NCI-H1694 treated with DMSO at 0.1 percent for 48 hours (cell line): ENCODE measurements around the gene DDOST.
"Not testable (repeated sequence)": the region's sequence is repeated elsewhere in the genome, so short reads cannot be mapped to it uniquely, and the experiment has no call there.

Source experiments
- DNase-seq: peaks from one replicate; lab custom pipeline; 2025; lab: John Stamatoyannopoulos, UW

DDOST gene

DNA sequence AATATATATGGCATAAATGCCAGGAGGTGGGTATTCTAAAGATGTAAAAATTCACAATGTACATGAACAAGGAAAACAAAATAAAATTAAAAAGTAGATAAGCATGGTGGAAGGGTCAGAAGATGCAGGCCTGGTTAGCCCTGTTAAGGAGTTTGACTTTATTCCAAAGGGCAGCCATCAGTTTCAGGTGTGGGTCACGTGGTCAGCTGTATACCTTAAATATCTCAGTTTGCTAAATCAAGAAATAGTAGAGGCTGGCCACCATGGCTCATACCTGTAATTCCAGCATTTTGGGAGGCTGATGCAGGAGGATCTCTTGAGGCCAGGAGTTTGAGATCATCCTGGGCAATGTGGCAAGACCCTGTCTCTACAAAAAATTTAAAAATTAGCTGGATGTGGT, 36.5 kb downstream of the DDOST start:
- no peak for DNase-seq

DNA sequence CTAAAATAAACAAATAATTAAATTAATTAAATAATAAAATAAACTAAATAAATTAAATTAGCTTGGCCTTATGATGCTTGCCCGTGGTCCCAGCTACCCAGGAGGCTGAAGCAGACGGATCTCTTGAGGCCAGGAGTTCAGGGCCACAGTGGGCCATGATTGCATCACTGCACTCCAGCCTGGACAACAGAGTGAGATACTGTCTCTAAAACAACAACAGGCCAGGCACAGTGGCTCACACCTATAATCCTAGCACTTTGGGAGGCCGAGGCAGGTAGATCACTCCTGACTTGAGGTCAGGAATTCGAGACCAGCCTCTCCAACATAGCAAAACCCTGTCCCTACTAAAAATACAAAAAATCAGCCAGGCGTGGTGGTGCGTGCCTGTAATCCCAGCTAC, 40.2 kb downstream of the DDOST start:
- no peak for DNase-seq

DNA sequence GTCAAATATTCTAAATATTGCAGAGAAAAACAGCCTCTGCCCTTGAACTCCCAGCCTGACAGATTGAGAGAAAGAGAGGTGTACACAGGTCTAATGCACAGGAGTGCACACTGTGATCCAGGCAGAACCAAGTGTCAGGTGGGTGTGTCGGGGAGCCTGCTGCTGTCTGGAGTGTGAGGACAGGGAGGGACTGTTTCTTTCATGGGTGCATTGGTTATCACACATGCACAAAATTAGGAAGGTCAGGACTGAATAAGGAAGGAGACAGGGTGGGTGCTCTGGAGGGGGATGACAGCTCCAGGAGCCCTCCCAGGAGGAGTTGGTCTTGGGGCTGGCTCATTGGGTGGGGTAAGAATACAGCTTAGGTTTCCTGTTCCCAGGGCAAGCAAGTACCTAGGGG, 41.2 kb downstream of the DDOST start:
- DNase-seq: no peak

DNA sequence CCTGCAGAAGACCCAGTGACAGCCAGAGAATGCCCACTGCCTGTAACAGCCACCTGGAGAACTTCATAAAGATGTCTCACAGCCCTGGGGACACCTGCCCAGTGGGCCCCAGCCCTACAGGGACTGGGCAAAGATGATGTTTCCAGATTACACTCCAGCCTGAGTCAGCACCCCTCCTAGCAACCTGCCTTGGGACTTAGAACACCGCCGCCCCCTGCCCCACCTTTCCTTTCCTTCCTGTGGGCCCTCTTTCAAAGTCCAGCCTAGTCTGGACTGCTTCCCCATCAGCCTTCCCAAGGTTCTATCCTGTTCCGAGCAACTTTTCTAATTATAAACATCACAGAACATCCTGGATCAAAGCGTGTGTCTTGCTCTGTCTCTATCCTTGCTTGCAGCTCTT, 42.6 kb downstream of the DDOST start:
- DNase-seq: no peak

DNA sequence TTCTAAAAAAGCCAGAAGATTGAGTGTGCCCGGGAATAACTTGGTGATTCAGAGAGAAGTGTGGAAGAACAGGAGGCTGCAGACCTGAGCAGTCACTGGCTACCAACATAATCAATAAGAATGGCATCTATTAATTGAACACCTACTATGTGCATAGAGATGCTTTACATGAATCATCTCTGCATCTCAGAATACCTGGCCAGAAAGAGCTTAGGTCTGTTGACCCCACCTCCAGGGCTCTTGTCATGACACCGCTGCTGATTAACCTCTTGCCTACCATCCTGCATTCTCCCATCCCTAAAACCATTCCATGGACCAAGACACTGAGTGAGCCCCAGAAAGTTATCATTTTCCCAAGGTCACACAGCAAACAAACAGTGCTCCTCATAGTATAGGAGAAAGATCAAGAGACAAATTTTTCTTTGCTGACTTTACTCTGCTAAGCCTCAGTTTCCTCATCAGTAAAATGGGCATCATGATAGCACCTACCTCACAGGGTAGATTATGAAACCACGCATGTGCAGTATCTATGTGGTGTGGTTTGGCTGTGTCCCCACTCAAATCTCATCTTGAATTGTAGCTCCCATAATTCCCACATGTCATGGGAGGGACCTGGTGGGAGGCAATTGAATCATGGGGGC, 44.2 kb downstream of the DDOST start:
- DNase-seq: no peak

DNA sequence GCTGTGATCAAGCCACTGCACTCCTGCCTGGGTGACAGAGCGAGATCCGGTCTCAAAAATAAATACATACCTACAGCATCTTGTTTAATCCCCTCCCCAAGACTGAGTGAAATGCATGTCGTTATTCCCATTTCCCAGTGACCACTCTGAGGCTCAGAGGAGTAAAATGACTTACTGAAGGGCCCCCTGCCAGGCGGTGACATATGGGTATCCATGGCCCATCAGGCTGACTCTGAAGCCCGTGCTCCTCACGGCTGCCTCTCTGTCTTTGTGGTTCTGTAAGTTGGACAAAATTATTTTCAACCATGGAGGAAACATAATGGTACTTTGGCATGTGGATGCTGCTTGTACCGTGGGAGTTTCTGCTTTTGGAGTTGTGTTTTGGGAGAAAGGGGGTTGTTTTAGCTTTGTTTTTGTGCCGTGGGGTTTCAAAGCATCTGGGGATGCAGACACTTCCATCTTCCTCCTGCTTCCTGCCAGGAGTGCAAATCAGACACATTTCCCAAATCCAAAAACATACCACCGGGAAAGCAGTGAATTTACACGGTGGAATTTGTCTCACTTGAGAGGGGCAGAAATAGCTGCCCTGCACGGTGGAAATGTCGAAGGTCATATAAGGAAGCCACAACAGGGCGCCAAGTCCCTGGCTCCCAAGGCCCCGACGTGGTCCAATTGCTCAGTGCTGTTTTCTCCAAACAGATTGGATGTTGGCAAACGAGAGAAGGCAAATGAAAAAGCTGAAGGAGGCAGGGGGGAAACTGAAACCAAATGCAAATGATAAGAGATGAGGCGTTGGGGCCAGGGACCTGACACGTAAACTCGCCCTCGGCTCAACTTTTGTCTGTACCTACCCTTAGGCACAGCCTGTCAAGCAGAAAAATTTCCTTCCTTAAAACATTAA, 45.0 kb downstream of the DDOST start:
- DNase-seq: no peak

DNA sequence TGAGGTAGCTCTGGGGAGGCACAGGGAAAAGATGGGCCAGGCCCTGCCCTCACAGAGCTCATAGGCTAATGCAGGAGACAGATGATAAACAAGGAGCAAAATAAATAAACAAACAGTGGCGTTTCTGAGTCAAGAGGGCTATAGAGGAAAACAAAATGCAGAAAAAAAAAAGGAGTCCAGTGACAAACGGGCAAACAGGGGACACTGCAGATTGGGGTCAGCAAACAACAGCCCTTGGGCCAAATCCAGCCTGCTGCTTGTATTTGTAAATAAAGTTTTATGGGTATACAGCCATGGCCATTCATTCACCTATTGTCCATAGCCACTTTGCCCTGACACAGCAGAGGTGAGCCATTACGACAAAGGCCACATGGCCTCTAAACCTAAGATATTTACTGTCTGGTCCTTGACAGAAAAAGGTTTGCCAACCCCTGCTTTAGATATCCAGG, 47.0 kb downstream of the DDOST start:
- no peak for DNase-seq

DNA sequence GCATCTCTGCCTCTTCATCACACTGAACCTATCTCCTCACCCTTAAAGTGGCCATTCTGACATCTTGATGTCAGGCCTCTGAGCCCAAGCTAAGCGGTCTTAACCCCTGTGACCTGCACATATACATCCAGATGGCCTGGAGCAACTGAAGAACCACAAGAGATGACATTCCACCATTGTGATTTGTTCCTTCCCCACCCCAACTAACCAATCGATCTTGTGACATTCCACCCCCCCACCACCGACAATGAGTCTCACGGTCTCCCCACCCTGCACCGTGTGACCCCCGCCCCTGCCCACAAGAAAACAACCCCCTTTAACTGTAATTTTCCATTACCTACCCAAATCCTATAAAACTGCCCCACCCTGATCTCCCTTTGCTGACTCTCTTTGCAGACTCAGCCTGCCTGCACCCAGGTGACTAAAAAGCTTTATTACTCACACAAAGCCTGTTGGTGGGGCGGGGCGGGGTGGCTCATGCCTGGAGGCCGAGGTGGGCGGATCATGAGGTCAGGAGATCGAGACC, 48.9 kb downstream of the DDOST start:
- DNase-seq: no peak

DNA sequence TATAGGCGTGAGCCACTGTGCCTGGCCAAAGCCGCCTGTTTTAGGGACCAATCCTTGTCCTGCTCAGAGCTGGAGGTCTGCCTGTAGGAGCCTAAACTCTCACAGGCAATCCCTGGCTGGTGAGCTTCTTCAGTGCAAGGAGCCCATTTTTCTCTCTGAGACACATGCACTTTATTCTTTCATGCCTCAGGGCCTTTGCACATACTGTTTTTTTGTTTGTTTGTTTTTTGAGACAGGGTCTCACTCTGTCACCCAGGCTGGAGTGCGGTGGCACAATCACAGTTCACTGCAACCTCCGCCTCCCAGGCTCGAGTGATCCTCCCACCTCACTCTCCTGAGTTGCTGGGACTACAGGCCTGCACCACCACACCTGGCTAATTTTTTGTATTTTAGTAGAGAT, 49.5 kb downstream of the DDOST start:
- no peak for DNase-seq

DNA sequence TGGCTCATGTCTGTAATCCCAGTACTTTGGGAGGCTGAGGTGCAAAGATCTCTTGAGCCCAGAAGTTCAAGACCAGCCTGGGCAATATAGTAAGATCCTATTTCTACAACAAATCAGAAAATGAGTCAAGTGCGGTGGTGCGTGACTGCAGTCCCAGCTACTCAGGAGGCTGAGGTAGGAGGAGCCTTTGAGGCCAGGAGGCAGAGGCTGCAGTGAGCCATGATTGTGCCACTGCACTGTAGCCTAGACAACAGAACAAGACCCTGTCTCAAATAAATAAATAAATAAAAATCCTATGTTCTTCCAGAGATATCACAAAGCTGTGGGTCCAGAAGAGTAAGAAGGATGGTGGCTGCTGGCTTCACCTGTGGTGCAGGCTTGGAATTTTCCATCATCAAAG, 50.2 kb downstream of the DDOST start:
- DNase-seq: no peak

DNA sequence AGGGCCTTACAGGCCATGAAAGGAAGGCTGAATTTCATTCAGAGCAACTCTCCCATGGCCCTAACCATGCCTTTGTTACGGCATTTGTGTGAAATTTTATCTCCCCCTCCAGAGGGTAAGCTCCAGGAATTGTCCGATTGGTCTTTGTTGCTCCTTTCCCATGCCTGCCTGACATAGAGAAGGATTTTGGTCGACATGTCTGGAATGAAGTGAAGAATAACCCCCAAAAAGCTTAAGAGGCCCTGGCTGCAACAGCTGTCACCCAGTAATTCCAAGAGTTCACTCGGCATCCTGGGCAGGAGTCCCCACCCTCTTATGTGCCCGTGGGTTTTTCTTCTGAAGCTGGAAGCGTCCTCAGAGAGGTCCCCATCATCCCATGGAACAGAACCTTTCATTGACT, 51.6 kb downstream of the DDOST start:
- DNase-seq: no peak

DNA sequence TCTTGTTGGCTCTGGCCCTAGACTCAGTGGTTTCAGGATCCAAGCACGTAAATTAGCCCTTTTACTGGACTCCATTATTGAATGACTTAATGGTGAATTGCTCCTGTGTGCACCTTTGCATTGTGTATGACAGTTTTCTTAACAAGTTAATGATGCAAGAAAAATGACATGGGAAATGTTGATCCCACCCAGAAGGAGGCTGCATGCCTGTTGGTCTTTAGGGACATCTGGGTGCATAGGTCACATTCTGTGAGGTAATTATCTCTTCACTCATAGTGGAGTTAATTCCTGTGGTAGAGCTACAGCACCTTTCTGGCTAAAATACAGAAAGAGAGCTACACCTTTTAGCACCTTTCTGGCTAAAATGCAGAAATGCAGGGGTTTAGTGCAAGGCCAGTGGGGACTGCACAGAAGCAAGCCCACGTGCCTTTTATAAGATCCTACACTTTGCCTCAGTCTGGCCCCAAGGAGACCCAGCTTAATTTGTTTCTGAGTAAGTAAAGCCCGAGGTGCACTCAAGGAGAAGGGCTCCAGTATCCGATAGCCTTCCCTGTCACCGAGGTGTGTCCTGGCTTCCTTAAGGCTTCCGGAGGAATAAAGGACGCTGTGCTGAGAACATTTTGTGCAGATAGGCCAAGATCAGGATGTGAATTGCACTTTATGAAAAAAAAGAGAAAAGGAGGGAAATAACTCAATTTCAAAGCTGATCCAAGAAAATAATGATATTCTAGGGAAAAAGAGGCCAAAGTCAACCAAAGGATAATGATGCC, 54.2 kb downstream of the DDOST start:
- not testable (repeated sequence) for DNase-seq

DNA sequence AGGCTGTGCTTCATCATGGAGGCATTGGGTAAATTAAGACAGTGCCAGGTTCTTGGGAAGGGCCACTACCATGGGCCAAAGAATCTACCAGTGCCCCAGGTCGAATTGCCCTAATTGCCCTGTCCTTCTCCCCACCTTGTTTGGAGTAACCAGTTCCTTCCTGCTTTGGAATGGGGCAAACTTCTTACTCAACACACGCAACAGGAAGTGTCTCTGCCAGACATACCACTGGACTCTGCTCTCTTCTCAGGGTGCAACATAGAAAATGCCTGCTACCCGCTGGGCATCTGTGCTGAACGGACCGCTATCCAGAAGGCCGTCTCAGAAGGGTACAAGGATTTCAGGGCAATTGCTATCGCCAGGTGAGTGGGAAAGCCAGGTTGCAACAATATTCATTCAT, 56.5 kb downstream of the DDOST start:
- no peak for DNase-seq

DNA sequence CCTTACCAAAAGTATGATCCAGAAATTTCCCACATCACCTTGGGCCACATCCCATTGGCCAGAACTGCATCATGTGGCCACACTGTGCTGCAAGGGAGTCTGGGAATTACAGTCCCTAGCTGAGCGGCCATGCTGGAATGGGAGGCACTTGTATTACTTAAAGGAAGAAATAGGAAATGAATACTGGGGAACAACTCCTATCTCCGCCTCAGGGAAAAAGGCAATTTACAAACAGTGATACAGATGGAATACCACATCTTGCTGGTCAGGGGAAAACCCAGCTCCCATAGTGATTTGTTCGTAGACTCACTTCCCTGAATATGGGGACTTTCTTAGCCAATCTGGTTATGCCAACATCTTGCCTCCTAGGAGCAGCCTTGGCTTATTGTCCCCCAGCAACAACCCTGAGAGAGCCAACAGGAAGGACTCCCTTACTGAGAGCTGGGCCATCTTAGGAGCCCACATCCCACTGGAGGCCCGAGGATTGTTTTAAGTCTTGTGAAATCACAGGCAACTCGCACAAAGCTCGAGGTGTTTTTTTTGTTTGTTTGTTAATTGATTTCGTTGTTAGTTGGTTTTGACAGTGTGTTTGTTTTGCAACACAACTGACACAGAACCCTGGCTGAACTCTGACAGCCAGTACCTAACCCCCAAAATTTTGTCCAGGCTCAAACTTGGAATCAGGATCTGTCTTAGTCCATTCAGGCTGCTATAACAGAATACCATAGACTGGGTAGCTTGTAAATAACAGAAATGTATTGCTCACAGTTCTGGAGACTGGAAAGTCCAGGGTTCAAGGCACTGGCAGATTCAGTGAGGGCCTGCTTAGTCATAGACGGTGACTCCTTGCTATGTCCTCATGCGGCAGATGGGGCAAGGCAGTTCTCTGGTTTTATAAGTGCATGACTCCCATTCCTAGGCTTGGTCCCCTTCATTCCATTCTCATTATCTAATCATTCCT, 57.4 kb downstream of the DDOST start:
- no peak for DNase-seq

DNA sequence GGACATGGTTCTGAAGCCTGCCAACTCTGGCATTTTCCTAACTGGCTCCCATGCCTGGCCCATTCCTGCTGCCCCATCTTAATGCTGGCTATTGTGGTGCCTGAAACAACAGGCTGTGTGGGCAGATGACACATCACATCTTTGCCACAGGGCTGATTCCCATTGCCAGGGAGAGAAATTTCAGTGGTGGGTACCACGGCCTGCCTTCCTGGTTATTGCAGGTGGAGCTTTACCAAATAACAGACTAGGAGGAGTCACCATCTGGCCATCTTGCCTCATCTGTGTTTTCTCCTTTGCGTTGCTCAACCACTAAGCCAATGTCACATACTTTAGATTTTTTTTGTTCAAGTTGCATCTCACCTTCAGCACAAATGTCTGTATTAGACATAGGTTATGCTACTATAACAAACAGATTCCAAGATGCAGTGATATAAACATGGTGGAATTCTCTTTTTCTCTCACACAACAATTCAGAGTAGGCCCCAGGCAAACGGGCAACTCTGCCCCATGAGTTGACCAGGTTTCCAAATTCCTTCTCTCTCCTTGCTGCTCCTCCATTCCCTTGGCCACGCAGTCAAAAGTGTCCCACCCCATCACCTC, 58.2 kb downstream of the DDOST start:
- no peak for DNase-seq
